ACHN (cell line): ENCODE results near the gene MARVELD3.
"Not testable (repeated sequence)": the region's sequence is repeated elsewhere in the genome, so short reads cannot be mapped to it uniquely, and the experiment has no call there.

Experiments used
- DNase-seq: peaks from one replicate; pipeline ENCODE4 v3.0.0-alpha.2; 2015
- in situ Hi-C: cut with HindIII; loops from 2 replicates; pipeline ENCODE4 v1.10.0; 2017; ENCODE audit warnings: low sequenced_read_pairs, low pct_ligation_motif_present, low pct_unique_long_range_greater_than_20kb

MARVELD3 gene, protein sequence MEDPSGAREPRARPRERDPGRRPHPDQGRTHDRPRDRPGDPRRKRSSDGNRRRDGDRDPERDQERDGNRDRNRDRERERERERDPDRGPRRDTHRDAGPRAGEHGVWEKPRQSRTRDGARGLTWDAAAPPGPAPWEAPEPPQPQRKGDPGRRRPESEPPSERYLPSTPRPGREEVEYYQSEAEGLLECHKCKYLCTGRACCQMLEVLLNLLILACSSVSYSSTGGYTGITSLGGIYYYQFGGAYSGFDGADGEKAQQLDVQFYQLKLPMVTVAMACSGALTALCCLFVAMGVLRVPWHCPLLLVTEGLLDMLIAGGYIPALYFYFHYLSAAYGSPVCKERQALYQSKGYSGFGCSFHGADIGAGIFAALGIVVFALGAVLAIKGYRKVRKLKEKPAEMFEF

DNA sequence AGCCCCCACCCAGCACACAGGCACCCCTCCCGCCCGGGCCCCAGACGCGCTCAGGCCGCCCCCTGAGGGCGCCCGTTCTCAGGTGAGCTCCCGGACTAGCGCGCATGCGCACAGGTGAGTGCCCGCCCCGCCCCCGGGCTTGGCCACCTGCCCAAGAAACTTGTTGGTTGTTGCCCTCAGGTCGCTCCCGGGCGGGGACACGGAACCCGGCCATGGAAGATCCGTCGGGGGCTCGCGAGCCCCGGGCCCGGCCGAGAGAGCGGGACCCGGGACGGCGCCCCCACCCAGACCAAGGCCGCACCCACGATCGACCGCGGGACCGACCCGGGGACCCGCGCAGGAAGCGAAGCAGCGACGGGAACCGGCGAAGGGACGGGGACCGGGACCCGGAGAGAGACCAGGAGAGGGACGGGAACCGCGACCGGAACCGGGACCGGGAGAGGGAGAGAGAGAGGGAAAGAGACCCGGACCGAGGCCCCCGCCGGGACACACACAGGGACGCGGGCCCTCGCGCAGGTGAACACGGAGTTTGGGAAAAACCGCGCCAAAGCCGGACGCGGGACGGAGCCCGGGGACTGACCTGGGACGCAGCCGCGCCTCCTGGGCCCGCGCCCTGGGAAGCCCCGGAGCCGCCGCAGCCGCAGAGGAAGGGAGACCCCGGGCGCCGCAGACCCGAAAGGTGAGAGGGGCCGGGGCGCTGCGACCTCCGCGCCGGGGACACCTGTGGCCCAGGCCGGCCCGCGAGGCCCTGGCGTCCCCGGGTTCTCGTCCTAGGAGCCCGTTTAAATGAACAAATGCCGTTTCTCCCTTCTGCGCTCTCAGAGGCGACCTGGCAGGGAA, at the start of gene MARVELD3:
TSS of gene MARVELD3 (plus strand) at position 167 of the 840 bp plus-strand sequence. CDS start at position 213, 46 bp downstream.
- DNase-seq, result no peak
- in situ Hi-C loops, result no loop called here

DNA sequence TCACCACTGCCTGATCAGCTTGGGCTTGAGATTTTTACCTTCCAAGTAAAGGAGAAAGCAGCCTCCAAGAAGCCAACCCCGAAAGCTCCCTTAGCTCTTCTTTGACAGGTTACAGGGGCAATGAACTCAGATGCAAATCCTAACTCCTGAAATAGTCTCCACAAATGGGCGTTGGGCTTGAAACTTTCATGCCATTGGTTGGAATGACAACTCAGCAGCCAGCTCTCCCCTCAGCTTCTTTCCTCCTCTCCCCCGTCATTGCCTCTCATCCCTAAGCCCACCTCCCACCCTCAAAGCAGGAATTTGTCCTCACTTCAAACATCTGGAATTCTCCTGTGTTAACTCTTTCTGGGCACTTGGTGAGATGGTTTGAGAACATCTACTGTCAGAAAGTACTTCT, 49.0 kb upstream of the MARVELD3 start, which contains the start of gene TAT:
TSS of gene TAT (minus strand) at position 122 of the 400 bp plus-strand sequence. CDS start 677 bp downstream, outside the sequence.
- no peak for DNase-seq
- in situ Hi-C loops, result no loop called here

DNA sequence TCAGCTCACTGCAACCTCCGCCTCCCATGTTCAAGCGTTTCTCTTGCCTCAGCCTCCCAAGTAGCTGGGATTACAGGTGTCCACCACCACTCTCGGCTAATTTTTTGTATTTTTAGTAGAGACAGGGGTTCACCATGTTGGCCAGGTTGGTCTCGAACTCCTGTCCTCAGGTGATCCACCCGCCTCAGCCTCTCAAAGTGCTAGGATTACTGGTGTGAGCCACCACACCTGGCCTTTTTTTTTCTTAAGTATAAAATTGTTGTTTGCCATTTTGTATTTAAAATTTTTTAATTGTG, 43.5 kb upstream of the MARVELD3 start:
- DNase-seq, in situ Hi-C loops: not testable (repeated sequence)

- in situ Hi-C loops, result no loop called here
- no peak for DNase-seq
These were observed 41.3 kb upstream of the MARVELD3 start for GRCh38 chr16:71584543-71585317.

- no peak for DNase-seq
- in situ Hi-C loops, result no loop called here
These were observed 40.7 kb upstream of the MARVELD3 start for GRCh38 chr16:71585318-71585703.

- DNase-seq, in situ Hi-C loops: not testable (repeated sequence)
These were observed 36.6 kb upstream of the MARVELD3 start for GRCh38 chr16:71589334-71589733.

DNA sequence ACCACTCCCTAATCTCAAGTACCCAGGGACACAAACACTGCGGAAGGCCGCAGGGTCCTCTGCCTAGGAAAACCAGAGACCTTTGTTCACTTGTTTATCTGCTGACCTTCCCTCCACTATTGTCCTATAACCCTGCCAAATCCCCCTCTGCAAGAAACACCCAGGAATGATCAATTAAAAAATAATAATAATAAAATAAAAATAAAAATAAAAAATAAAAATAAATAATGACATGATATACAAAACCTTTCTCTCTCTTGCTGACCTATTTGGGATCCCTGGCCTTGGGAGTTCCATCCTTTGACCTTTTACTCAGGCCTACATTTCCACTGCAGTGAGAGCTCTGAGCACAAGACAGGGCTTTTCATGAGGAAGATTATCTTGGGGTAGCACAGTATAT, 35.9 kb upstream of the MARVELD3 start:
- in situ Hi-C loops, result not testable (repeated sequence)

DNA sequence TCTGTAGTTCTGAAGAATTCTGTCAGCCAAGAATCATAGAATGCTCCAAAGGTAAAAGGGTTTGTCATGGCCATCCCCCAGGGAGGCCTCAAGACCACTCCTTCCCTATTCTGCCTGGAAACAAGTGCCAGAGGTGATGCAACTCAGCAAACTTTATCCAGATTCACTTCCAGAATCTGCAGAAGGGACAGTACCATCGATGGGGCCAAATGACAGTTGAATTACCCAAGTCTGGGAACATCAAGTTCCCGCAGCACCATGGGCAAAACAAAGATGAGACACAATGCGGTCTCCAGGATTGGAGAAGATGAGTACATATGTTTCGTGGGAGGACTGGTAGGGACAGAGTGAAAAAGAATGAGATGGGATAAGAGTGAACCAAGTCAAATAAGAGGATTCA, 35.4 kb upstream of the MARVELD3 start:
- no peak for DNase-seq
- in situ Hi-C loops, result no loop called here

More for the DNA sequence above, 35.9 kb upstream of the MARVELD3 start:
- not testable (repeated sequence) for DNase-seq

- no peak for DNase-seq
These were observed 34.1 kb upstream of the MARVELD3 start for GRCh38 chr16:71591917-71592316.

GRCh38 chr16:71593048-71593999, 32.7 kb upstream of the MARVELD3 start:
- in situ Hi-C loops, result no loop called here
- DNase-seq, result no peak

More at GRCh38 chr16:71591917-71592316, 34.1 kb upstream of the MARVELD3 start:
- in situ Hi-C loops, result no loop called here

DNA sequence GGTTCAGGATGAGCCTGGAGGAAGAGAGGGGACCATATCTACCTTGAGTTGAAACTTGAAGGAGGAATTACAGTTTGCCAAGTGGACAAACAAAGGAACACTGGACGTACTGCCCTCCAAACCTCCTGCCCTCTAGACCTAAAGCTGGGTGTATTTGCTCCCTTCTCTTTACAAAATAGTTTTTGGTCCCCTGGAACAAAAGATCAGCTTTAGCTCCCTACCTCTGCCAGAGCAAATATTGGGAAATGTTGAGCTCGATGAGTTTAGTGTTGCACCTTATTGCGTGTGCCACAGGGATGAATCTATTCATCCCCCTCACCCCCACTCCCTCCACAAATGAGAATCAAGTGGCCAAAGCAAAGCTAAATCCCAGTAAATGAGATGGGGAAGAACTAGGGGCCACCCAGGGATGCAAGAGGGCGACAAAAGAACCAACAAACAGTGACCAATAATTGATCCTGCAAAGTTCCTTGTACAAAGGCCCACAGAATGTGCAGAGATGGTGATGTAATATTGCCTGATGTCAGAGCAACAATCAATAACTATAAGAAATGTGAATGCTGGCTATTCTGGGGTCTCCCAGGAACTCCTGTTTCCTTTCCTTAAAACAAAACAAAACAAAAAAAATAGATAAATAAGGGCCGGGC, 31.9 kb upstream of the MARVELD3 start:
- DNase-seq, result no peak
- in situ Hi-C loops, result no loop called here

DNA sequence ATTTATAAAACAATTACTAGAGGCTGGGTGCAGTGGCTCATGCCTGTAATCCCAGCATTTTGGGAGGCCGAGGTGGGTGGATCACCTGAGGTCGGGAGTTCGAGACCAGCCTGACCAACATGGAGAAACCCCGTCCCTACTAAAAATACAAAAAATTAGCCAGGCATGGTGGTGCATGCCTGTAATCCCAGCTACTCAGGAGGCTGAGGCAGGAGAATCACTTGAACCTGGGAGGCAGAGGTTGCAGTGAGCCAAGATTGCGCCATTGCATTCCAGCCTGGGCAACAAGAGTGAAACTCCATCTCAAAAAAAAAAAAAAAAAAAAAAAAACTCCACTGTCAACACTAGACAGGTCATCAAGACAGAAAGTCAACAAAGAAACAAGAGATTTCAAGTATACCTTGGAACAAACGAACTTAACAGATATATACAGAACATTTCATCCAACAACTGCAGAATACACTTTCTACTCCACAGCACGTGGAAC, 30.6 kb upstream of the MARVELD3 start:
- in situ Hi-C loops, DNase-seq: not testable (repeated sequence)

GRCh38 chr16:71598426-71598825, 27.6 kb upstream of the MARVELD3 start:
- DNase-seq, in situ Hi-C loops: not testable (repeated sequence)

DNA sequence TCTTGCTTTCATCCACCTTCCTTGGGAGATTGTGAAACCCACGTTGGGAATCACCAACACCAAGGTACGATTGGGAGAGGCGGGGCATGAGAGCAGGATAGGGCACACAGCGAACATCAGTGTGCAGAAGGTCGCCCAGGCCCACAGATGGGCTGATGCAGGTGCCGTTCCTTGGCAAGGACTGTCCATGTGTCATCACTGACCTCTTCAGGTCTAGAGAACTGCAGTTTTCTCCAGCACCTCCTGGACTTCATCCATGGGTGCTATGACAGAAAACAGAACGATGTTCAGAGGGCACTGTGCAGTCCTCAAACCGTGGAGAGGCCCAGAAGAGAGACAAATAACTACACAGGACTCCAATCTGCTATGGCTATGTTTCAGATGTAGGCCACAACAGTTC, 25.2 kb upstream of the MARVELD3 start:
- no peak for DNase-seq
- in situ Hi-C loops, result no loop called here

DNA sequence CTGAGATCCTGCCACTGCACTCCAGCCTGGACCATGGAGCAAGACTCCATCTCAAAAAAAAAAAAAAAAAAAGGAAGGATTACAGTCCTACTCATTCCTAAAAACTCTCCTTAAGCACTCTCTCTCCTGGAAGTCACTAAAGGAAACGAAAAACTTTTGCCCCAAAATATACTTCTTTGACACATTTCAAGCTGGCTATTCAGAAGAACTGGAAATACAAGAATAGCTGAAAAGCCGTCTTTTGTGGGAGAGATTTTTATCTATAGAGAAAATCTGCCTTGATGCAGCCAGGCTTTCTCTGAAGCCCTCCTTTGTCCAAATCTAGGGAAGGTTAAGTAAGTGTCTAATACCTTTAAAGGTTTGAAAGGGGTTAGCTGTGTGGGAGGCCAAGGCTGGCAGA, 16.9 kb upstream of the MARVELD3 start:
- DNase-seq, result no peak
- in situ Hi-C loops, result no loop called here

DNA sequence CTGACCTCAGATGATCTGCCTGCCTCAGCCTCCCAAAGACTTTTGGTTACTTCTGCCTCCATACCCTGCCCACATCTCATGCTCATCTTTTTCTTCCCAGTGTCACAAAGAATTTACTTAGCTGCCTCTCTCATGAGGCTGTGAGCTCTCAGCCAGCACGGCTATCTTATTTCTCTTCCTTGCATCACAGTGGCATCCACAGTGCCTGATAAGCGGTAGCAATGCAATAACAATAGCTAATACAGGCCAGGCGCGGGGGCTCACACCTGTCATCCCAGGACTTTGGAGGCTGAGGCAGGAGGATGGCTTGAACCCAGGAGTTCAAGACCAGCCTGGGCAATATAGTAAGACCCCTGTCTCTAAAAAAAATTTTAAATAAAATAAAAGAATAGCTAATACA, 15.5 kb upstream of the MARVELD3 start:
- DNase-seq, result no peak
- in situ Hi-C loops, result no loop called here
